Measurements from ENCODE around the gene TPM2. TPM values are rescaled to one million over a fixed set of nuclear protein-coding genes. Genes with fewer than 3 reads are reported as not detected.

TPM2 gene
- total RNA-seq, 1 donor: 911 TPM

DNA sequence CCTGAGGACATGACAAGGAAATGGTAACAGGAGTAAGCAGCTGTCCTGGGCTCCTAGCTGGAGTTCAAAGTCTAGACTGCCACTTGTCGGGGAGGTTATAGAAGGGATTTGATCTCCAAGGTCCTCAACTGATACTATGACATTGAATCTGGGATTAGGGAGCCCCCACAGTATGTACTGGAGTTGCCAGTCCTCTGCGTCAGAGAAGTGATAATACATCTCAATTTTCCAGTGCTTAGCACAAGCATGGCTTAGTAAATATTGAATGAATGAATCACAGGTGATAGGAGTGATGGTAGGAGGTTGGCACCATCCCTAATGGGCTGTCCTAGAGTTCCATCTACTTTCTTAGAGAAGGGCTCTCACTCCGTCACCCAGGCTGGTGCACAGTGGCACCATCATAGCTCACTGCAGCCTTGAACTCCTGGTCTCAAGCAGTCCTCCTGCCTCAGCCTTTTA is 6.2 kb upstream of the TPM2 start:
- Histone ChIP-seq H4K20me1 (ENCODE audit: insufficient read depth, low read length) (peaks cover 30% of the 10 kb centered on the region), H3K36me3 (ENCODE audit: insufficient read depth, low read length) (peaks cover 55% of the 10 kb centered on the region), H3K9me3 (ENCODE audit: low read depth, low read length) (no peaks in the 10 kb centered on the region), H3K4me2 (ENCODE audit: insufficient read depth, low read length) (no peak overlapping the region), H3K4me3 (ENCODE audit: insufficient read depth, low read length) (no peak overlapping the region), H3K27me3 (ENCODE audit: insufficient read depth, low read length) (no peaks in the 10 kb centered on the region), H3K27ac (ENCODE audit: low read depth, low read length) (peak overlapping the region; percentile 80), H3K4me1 (ENCODE audit: insufficient read depth, low read length) (peaks cover 18% of the 10 kb centered on the region), H2AFZ (ENCODE audit: low read length) (no peak overlapping the region), H3K79me2 (ENCODE audit: insufficient read depth, low read length) (peaks cover 10% of the 10 kb centered on the region)
- peak; percentile 69 for DNase-seq (ENCODE audit: insufficient read length, low spot score, missing footprints)
- TF ChIP-seq, protein P1, sequence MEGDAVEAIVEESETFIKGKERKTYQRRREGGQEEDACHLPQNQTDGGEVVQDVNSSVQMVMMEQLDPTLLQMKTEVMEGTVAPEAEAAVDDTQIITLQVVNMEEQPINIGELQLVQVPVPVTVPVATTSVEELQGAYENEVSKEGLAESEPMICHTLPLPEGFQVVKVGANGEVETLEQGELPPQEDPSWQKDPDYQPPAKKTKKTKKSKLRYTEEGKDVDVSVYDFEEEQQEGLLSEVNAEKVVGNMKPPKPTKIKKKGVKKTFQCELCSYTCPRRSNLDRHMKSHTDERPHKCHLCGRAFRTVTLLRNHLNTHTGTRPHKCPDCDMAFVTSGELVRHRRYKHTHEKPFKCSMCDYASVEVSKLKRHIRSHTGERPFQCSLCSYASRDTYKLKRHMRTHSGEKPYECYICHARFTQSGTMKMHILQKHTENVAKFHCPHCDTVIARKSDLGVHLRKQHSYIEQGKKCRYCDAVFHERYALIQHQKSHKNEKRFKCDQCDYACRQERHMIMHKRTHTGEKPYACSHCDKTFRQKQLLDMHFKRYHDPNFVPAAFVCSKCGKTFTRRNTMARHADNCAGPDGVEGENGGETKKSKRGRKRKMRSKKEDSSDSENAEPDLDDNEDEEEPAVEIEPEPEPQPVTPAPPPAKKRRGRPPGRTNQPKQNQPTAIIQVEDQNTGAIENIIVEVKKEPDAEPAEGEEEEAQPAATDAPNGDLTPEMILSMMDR (IDR thresholded peaks at IDR 0.05; ENCODE audit: extremely low read depth, low read depth, low read length): no peak

DNA sequence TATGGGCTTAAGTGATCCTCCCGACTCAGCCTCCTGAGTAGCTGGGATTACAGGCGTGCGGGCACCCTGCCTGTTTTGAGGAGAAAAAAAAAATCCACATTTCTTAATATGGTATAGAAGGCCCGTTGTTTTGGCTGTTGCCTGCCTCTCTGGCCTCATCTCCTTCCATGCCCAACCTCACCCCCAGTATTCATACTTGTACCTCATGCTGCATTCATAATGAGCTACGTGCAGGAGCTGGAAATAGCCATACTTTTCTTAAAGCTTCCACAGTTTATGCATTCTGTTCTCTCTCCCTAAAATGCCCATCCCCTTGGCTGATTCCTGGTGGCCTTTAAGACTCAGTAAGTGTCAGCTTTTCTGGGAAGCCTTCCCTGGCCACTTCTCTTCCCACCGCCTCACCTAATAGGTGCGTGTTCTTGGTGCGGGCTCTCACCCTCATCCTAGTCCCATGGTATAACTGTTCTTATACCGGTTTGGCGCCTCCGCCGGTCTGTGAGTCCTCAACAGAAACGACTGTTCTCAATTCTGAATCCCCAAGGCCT is 2.1 kb upstream of the TPM2 start:
- H3K4me3 ChIP-seq (ENCODE audit: insufficient read depth, low read length): peak overlapping the region; percentile 93
- H3K4me1 ChIP-seq (ENCODE audit: insufficient read depth, low read length): peaks cover 36% of the 10 kb centered on the region
- H3K4me2 ChIP-seq (ENCODE audit: insufficient read depth, low read length): peak overlapping the region; percentile 100
- no peaks in the 10 kb centered on the region for H3K9me3 ChIP-seq (ENCODE audit: low read depth, low read length)
- H3K79me2 ChIP-seq (ENCODE audit: insufficient read depth, low read length): peaks cover 29% of the 10 kb centered on the region
- peaks cover 35% of the 10 kb centered on the region for H4K20me1 ChIP-seq (ENCODE audit: insufficient read depth, low read length)
- peak overlapping the region; percentile 87 for H3K27ac ChIP-seq (ENCODE audit: low read depth, low read length)
- H2AFZ ChIP-seq (ENCODE audit: low read length): no peak overlapping the region
- H3K36me3 ChIP-seq (ENCODE audit: insufficient read depth, low read length): peaks cover 31% of the 10 kb centered on the region
- DNase-seq (ENCODE audit: insufficient read length, low spot score, missing footprints): peak; percentile 60
- TF ChIP-seq, protein P1 (IDR thresholded peaks at IDR 0.05; ENCODE audit: extremely low read depth, low read depth, low read length): no peak
- no peaks in the 10 kb centered on the region for H3K27me3 ChIP-seq (ENCODE audit: insufficient read depth, low read length)

DNA sequence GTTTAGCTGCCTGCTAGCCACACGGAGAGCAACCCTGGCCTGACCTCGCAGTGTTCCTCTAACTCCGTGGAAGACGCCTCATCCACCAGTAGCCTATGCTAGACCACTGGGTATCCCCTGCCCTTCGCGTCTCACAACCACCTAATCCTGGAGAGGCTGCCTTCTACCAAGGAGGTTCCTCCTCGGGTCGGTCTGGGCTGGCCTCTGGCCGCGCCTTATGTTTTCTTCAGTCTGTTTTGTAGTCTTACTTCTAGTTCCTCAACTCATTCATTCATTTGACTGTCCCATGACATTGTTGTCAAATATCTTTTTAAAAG is 1.6 kb upstream of the TPM2 start:
- Histone ChIP-seq H3K27me3 (ENCODE audit: insufficient read depth, low read length) (no peaks in the 10 kb centered on the region), H4K20me1 (ENCODE audit: insufficient read depth, low read length) (peaks cover 35% of the 10 kb centered on the region), H3K27ac (ENCODE audit: low read depth, low read length) (peak overlapping the region; percentile 87), H3K79me2 (ENCODE audit: insufficient read depth, low read length) (peaks cover 34% of the 10 kb centered on the region), H2AFZ (ENCODE audit: low read length) (peak overlapping the region; percentile 11), H3K4me1 (ENCODE audit: insufficient read depth, low read length) (peaks cover 40% of the 10 kb centered on the region), H3K4me2 (ENCODE audit: insufficient read depth, low read length) (peak overlapping the region; percentile 100), H3K4me3 (ENCODE audit: insufficient read depth, low read length) (peak overlapping the region; percentile 93), H3K36me3 (ENCODE audit: insufficient read depth, low read length) (peaks cover 31% of the 10 kb centered on the region), H3K9me3 (ENCODE audit: low read depth, low read length) (no peaks in the 10 kb centered on the region)
- TF ChIP-seq, protein P1 (IDR thresholded peaks at IDR 0.05; ENCODE audit: extremely low read depth, low read depth, low read length): no peak
- DNase-seq (ENCODE audit: insufficient read length, low spot score, missing footprints): peak; percentile 89

DNA sequence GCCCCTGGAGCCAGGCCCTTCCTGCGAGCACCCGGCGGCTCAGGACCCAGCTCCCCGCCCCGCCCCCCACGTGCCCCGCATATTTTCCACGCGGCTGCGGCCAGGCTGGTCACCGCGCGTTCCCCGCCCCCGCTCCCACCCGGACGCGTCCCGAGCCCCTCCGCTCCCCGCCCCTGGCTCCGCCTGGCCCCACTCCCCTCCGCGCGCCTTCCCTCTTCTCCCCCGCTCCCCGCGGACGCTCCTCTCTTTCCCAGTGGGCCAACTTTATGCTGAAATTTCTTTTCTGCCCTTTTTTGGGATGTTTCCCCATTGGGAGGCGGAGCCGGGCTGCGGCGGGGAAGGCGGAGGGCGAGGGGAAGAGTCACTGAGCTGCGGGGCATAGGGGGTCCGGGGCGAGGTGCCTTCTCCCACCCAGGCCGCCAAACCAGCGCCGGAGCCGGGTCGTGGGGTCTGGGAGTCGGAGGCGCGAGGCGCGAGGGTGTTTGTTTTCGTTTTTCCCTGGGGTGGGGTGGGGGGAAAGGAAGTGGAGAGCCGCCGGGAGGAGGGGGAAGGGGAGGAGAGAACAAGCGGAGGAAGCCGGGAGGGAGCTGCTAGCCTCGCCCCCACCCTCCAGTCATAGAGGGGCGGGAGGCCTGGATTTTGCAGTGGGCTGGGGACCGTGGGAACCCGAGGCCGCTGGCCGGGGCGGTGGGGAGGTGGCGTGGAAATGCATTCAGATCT is 1.0 kb upstream of the TPM2 start:
- Histone ChIP-seq H3K4me1 (ENCODE audit: insufficient read depth, low read length) (peaks cover 40% of the 10 kb centered on the region), H2AFZ (ENCODE audit: low read length) (peak overlapping the region; percentile 11), H3K27ac (ENCODE audit: low read depth, low read length) (peak overlapping the region; percentile 87), H3K27me3 (ENCODE audit: insufficient read depth, low read length) (no peaks in the 10 kb centered on the region), H4K20me1 (ENCODE audit: insufficient read depth, low read length) (peaks cover 39% of the 10 kb centered on the region), H3K79me2 (ENCODE audit: insufficient read depth, low read length) (peaks cover 38% of the 10 kb centered on the region), H3K9me3 (ENCODE audit: low read depth, low read length) (no peaks in the 10 kb centered on the region), H3K36me3 (ENCODE audit: insufficient read depth, low read length) (peaks cover 32% of the 10 kb centered on the region), H3K4me2 (ENCODE audit: insufficient read depth, low read length) (peak overlapping the region; percentile 100), H3K4me3 (ENCODE audit: insufficient read depth, low read length) (peak overlapping the region; percentile 93)
- DNase-seq (ENCODE audit: insufficient read length, low spot score, missing footprints): peak; percentile 96
- TF ChIP-seq, protein P1 (IDR thresholded peaks at IDR 0.05; ENCODE audit: extremely low read depth, low read depth, low read length): no peak
